HL-60 (cell line): Measurements from ENCODE around the gene ZNF555.

Experiments
- DNase-seq, 2 experiments: peaks; one replicate each; pipeline ENCODE4 v3.0.0-alpha.2; 2010 to 2020; ENCODE audit warnings: low read depth in 1 of 2, low spot score in 1 of 2
- H3K27ac ChIP-seq: fragments of 250-450 bp; sonication (Bioruptor Pico); replicated peaks from 2 replicates; pipeline ENCODE4 v1.5.1; 2020; ENCODE audit warnings: mild to moderate bottlenecking, moderate library complexity
- H3K27me3 ChIP-seq: fragments of 250-450 bp; sonication (Bioruptor Pico); 2 replicates; pipeline ENCODE4 v1.5.1; 2021; ENCODE audit warnings: mild to moderate bottlenecking, moderate library complexity; ENCODE audit not compliant: insufficient read depth, poor library complexity, severe bottlenecking
- H3K4me3 ChIP-seq: replicated peaks from 2 replicates; pipeline ENCODE4 v1.5.1; 2011; ENCODE audit warnings: mild to moderate bottlenecking, control low read depth, low read length; ENCODE audit not compliant: insufficient read depth
- GABPA ChIP-seq: IDR thresholded peaks from 2 replicates; pipeline ENCODE4 v1.6.1; 2012; ENCODE audit warnings: low read depth
- POLR2AphosphoS5 ChIP-seq: IDR thresholded peaks from 2 replicates; pipeline ENCODE4 v1.6.1; 2012; ENCODE audit warnings: low read depth
- SPI1 ChIP-seq: IDR thresholded peaks from 2 replicates; pipeline ENCODE4 v1.6.1; 2012; ENCODE audit warnings: low read depth, mild to moderate bottlenecking, borderline replicate concordance
- TF ChIP-seq, protein P1 (sequence below): IDR thresholded peaks from one replicate; pipeline ENCODE4 v1.5.1; 2011; ENCODE audit warnings: low read length, control low read depth, inconsistent platforms; ENCODE audit not compliant: insufficient read depth
- TF ChIP-seq, protein P2 (sequence below): IDR thresholded peaks from 2 replicates; pipeline ENCODE4 v1.6.1; 2012; ENCODE audit warnings: low read depth; ENCODE audit not compliant: insufficient replicate concordance

ZNF555 gene

DNA sequence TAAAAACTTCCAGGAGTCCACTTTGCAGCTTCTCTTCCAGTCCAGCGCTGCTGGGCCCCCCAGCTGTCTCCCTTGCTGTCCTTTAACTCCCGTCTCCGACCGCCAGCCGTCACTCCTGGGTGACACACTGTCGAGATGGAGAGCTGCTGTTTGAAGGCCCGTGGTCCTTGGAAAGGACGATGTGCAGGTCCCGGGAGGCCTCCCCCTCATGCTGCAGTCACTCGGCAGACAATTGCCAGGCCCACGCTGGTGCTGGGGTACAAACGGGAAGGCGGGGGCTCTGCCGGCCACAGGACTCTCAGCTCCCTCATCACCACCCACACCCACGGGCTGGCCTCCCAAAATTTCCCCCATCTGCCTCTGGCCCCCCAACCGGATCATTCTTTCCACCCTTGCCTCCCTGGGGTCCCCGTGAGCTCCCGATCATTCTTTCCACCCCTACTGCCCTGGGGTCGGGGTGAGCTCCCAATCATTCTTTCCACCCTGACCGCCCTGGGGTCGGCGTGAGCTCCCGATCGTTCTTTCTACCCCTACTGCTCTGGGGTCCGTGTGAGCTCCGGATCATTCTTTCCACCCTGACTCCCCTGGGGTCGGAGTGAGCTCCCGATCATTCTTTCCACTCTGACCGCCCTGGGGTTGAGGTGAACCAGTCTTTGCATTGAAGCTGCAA is 37.7 kb upstream of the ZNF555 start:
- TF ChIP-seq POLR2AphosphoS5 (no peak), SPI1 (no peak), GABPA (no peak)
- TF ChIP-seq, protein P1, sequence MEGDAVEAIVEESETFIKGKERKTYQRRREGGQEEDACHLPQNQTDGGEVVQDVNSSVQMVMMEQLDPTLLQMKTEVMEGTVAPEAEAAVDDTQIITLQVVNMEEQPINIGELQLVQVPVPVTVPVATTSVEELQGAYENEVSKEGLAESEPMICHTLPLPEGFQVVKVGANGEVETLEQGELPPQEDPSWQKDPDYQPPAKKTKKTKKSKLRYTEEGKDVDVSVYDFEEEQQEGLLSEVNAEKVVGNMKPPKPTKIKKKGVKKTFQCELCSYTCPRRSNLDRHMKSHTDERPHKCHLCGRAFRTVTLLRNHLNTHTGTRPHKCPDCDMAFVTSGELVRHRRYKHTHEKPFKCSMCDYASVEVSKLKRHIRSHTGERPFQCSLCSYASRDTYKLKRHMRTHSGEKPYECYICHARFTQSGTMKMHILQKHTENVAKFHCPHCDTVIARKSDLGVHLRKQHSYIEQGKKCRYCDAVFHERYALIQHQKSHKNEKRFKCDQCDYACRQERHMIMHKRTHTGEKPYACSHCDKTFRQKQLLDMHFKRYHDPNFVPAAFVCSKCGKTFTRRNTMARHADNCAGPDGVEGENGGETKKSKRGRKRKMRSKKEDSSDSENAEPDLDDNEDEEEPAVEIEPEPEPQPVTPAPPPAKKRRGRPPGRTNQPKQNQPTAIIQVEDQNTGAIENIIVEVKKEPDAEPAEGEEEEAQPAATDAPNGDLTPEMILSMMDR = no peak
- TF ChIP-seq, protein P2, sequence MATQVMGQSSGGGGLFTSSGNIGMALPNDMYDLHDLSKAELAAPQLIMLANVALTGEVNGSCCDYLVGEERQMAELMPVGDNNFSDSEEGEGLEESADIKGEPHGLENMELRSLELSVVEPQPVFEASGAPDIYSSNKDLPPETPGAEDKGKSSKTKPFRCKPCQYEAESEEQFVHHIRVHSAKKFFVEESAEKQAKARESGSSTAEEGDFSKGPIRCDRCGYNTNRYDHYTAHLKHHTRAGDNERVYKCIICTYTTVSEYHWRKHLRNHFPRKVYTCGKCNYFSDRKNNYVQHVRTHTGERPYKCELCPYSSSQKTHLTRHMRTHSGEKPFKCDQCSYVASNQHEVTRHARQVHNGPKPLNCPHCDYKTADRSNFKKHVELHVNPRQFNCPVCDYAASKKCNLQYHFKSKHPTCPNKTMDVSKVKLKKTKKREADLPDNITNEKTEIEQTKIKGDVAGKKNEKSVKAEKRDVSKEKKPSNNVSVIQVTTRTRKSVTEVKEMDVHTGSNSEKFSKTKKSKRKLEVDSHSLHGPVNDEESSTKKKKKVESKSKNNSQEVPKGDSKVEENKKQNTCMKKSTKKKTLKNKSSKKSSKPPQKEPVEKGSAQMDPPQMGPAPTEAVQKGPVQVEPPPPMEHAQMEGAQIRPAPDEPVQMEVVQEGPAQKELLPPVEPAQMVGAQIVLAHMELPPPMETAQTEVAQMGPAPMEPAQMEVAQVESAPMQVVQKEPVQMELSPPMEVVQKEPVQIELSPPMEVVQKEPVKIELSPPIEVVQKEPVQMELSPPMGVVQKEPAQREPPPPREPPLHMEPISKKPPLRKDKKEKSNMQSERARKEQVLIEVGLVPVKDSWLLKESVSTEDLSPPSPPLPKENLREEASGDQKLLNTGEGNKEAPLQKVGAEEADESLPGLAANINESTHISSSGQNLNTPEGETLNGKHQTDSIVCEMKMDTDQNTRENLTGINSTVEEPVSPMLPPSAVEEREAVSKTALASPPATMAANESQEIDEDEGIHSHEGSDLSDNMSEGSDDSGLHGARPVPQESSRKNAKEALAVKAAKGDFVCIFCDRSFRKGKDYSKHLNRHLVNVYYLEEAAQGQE = no peak
- Histone ChIP-seq H3K4me3 (no peak overlapping the region), H3K27me3 (no peaks in the 10 kb centered on the region), H3K27ac (no peak overlapping the region)
- no peak for DNase-seq

DNA sequence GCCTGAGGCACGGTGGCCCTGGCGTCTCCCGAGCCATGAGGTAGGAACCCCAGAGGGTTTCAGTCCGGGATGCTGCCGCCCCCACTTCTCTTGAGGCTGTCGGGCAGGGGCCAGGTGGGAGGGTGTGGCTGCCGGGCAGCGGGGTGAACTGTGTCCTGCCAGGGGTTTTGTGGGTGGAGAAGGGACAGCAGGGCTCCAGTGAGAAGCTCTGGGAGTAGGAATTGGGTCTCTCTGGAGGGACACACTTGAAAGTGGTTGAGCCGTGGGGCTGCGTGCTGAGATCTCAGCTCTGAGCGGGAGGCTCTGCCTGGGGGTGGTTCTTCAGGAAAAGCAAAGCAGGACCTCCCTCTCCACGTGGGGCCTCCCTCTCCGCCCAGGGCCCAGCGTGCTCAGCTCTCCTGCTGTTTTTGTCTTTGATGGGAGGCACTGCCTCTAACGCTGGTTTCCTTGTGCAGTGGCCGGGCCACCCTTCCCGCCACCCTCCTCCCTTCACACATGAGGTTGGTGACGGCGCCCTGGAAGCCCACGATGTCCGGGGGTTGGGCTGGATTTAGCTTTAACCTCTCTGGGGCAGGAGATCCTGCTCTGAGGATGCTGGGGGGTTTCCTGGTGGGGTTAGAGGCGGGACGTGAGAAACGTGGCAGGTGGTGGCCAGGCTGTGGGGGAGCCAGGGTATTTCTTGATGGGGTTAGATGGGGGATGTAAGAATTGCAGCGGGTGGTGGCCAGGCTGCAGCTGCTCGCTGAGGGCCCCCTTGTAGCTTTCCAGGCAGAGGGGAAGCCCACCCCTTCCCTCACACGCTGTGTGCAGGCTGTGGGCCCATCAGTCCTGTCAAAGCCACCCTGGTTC is 36.9 kb upstream of the ZNF555 start:
- Histone ChIP-seq H3K27ac (no peak overlapping the region), H3K4me3 (no peak overlapping the region), H3K27me3 (no peaks in the 10 kb centered on the region)
- TF ChIP-seq, protein P2 = no peak
- TF ChIP-seq SPI1 (no peak), POLR2AphosphoS5 (no peak), GABPA (no peak)
- TF ChIP-seq, protein P1 = no peak
- DNase-seq = no peak

DNA sequence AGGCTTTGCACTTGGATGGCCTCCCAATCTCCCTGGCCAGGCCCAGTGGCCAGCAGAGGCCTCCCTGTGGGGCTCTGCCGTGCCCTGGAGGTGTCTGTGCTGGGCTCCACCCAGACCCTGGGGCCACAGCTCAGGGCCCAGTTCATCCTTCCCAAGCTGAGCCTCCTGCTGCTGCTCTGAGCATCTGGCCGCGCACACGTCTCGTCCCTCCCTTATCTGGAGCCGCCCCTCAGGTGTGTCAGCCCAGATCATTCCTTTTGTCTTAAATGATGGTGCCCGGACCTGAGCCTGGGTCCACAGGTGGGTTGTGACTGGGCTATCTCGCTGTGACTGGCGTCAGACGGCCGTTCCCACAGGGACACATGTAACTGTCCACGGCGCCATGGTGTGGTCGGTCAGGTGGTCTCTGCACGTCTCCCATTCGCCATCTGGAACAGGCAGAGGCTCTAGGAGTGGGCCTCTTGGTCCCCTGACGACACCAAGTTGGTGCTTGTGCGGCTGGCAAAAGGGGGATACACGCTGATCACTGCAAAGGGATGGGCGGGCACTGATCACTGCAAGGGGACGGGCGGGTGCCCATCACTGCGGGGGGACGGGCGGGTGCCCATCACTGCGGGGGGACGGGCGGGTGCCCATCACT is 35.9 kb upstream of the ZNF555 start:
- H3K27me3 ChIP-seq = no peaks in the 10 kb centered on the region
- H3K4me3 ChIP-seq = no peak overlapping the region

More for the DNA sequence above, 35.9 kb upstream of the ZNF555 start:
- TF ChIP-seq, protein P1 = no peak
- TF ChIP-seq GABPA (no peak), POLR2AphosphoS5 (no peak)
- no peak overlapping the region for H3K27ac ChIP-seq
- no peak for DNase-seq
